Astrocyte of the cerebellum (primary cell): ENCODE data around the gene GFOD2.

Experiments used
- DNase-seq: peaks from one replicate; pipeline ENCODE4 v3.0.0-alpha.2; 2011; ENCODE audit warnings: low read depth
- H3K4me3 ChIP-seq: 2 replicates; pipeline ENCODE4 v1.5.1; 2011; ENCODE audit warnings: mild to moderate bottlenecking, low read depth, low read length, moderate library complexity
- in situ Hi-C: cut with HindIII; loops from 2 replicates; pipeline ENCODE4 v1.10.0; 2017; ENCODE audit warnings: low sequenced_read_pairs
- TF ChIP-seq, protein P1 (sequence below): IDR thresholded peaks from 2 replicates; pipeline ENCODE4 v1.5.1; 2012; ENCODE audit warnings: low read length, low read depth, moderate library complexity, mild to moderate bottlenecking; ENCODE audit errors: missing control alignments

GFOD2 gene

DNA sequence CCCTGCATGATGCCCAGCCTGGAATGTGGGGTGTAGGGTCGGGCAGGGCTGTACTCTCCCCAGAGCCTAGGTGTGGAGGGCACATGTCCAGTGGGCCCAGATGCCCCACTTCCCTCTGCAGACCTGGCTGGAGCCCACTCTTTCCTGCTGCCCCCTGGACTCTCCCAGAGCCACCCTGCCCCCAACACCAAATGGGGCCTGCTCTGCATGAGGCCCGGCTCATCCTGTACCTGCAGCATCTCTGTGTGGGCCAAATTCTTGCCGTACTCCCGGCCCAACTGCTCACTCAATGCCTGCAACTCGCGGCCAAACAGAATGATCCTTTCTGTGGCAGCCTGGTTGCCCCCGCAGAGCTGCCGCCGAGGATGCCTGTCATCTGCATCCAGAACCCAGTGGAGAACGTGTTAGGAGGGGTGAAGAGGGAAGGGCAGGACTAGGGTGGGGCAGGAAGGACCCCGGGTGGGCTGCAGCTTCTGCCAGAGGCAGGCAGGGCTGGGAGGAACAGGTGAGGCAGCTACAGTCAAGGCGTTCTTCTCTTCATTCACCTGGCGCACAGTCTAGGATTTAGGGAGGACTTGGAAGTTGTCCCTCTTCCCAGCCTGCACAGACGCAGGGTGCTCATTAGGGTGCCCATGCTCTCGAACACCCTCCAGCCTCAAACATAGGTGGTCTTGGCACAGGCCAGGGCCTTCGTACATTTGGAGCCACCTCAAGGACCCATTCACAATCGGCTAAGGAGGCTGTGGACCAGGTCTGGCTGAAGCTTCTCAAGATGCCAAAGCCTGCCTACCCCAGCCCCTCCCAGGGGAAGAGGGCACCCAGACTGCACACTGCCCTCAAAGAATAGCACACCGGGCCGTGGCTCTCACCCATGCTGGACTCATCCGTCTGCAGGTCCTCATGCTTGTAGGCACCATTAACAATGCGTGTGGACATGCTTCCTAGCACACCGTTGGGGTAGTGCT lies 8.7 kb upstream of the GFOD2 start:
- H3K4me3 ChIP-seq, result no peak overlapping the region
- in situ Hi-C loops, result no loop called here
- TF ChIP-seq, protein P1, sequence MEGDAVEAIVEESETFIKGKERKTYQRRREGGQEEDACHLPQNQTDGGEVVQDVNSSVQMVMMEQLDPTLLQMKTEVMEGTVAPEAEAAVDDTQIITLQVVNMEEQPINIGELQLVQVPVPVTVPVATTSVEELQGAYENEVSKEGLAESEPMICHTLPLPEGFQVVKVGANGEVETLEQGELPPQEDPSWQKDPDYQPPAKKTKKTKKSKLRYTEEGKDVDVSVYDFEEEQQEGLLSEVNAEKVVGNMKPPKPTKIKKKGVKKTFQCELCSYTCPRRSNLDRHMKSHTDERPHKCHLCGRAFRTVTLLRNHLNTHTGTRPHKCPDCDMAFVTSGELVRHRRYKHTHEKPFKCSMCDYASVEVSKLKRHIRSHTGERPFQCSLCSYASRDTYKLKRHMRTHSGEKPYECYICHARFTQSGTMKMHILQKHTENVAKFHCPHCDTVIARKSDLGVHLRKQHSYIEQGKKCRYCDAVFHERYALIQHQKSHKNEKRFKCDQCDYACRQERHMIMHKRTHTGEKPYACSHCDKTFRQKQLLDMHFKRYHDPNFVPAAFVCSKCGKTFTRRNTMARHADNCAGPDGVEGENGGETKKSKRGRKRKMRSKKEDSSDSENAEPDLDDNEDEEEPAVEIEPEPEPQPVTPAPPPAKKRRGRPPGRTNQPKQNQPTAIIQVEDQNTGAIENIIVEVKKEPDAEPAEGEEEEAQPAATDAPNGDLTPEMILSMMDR, result no peak
- no peak for DNase-seq

DNA sequence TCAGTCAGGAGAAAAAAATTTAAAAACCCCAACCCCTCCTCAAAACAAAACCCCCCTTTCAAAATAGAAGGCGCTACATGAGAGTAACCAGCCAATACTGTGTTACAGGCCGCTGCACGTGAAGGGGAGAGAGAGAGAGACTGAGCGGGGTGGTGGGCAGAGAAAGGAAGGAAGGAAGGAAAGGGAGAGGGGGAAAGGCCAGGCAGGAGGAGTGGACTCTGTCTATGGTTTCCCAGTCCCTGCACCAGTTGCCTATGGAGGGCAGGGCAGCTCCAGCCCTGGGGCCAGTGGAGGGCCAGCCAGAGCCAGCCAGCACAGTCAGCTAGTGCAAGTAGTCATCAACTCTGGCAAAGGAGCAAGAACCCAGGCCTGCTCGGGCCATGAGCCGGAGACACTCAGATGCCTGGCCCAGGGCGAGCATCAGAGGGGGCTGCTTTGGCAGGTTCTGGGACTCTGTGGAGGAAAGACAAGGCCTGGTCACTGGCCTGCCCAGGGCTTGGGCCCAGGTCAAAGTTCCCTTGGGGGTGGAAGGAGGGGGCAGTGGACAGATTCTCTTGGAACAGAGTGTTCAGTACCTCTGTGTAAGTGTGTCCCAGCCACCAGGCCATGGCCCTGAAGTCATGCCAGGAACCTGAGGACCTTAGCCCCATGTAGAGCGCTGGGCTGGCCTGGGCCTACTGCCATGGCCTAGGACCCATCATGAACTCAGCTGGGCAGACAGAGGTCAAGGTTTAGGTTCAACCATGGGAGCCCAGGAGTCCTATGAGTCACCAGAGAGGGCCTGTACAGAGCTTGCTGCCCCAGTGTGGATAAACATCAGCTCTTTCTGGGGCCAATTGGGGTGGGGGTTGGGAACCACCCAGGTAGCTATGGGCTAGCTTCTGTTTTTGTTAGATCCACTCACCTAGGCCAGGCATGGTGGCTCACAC lies 7.3 kb upstream of the GFOD2 start:
- no peak for DNase-seq
- in situ Hi-C loops, result no loop called here
- H3K4me3 ChIP-seq, result no peak overlapping the region
- TF ChIP-seq, protein P1, result no peak

DNA sequence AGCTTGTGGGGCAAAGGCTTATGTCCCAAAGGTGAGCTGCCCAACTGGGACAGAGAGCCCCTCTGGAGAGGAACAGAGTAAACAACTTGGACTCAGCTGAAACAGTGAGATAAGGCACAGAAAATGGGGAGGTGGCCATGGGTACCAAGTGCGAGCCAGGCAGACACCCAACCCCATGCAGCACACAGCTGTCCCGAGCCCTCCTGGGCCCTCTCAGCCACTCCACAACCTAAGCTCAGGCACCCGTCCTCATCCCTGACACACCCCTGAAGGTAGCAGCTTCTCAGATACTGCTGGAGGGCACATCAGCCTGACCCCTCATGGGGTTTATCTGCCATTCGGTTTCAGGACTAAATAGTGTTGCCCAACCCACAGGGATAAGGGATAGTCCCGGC lies 4.8 kb upstream of the GFOD2 start:
- H3K4me3 ChIP-seq, result no peak overlapping the region
- no peak for DNase-seq
- TF ChIP-seq, protein P1, result no peak
- in situ Hi-C loops, result no loop called here

DNA sequence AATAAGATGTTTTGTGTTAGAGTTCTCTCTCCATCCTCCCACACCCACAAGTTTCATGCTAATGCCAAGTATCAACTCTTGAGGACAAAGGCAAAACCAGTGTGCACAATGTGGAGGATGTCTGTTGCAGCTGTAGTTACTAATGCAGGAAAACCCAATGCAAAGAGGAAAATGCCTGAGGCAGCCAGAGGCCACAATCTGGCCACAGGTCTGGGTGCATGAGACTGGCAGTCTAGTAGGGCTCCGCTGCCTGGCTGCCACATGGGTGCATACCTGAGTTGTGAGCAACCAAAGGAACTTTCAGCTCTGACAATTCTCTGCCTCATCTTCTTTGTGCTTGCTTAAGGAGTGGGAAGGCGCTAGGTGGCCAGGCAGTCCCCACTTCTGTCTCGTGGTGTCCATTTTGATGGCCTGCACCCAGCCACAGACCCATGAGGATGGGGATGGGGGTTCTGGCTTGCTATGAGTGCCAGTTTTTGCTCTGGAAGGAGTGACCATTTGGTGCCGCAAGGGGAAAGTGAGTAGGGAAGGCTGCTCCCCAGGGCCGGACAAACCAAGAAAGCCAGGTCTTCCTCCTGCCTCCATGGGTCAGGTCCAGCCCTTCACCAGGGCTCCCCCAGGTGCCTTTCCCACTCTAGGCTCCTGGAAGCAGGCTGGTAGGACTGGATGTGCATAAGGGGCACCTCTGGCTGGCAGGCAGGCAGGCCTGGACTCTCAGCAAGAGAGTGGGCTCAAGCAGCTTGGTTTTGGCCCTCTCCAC lies 4.2 kb upstream of the GFOD2 start:
- in situ Hi-C loops, result no loop called here
- peak; percentile 26 for DNase-seq
- TF ChIP-seq, protein P1, result no peak
- H3K4me3 ChIP-seq, result no peak overlapping the region

DNA sequence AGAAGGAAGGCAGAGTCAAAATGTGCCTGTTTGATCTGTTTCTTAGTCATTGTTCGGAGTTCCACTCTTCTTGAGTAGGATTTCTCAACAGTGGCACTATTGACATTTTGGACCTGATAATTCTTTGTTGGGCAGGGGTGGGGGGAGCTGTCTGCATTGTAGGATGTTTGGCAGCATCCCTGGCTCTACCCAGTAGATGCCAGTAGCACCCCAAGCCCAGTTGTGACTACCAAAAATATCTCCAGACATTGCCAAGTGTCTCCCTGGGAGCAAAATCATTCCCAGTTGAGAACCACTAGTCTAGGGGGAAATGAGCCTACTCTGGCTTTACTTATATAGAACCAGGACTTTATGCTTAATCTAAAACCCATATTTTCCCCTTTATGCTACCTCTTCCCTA lies 1.1 kb upstream of the GFOD2 start:
- no peak for DNase-seq
- in situ Hi-C loops, result no loop called here
- peak overlapping the region; percentile 70 for H3K4me3 ChIP-seq
- TF ChIP-seq, protein P1, result no peak

DNA sequence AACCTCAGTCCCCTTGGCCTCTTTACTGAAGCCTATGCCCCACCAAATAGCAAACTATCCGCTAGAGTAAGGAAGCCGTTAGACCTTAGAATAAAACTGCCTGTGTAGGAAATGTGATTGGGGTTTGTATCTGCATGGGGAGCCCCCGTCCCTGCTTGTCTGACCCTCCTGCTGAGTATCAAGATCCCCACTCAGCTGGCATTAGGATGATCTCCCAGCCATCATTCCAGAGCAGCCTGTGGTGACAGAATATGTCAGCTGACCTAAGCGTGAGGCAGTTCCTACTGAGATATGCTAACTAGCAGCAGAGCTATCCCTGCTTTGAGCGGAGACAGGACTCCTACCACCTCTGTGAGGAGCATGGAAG lies 645 bp upstream of the GFOD2 start:
- TF ChIP-seq, protein P1, result no peak
- H3K4me3 ChIP-seq, result peak overlapping the region; percentile 70
- in situ Hi-C loops, result loop anchor here (5.0 kb wide), 1 partner anchor 103 kb away; no protein-coding TSS in a partner anchor
- peak; percentile 12 for DNase-seq
